GM06990 (cell line): Measurements from ENCODE around the gene PHKG2.

Source experiments
- DNase-seq: peaks from one replicate; pipeline ENCODE4 v3.0.0-alpha.2; 2011; ENCODE audit not compliant: insufficient read length; ENCODE audit errors: extremely low read depth
- H3K27me3 ChIP-seq: replicated peaks from 2 replicates; pipeline ENCODE4 v1.6.0; 2011; ENCODE audit warnings: low read length; ENCODE audit not compliant: control insufficient read depth, insufficient read depth
- H3K36me3 ChIP-seq: 2 replicates; pipeline ENCODE4 v1.5.1; 2011; ENCODE audit warnings: low read length; ENCODE audit not compliant: control insufficient read depth, insufficient read depth
- H3K4me3 ChIP-seq: replicated peaks from 2 replicates; pipeline ENCODE4 v1.5.1; 2011; ENCODE audit warnings: low read depth, mild to moderate bottlenecking, control low read depth, low read length
- TF ChIP-seq, protein P1 (sequence below): IDR thresholded peaks from 2 replicates; pipeline ENCODE4 v1.5.1; 2011; ENCODE audit warnings: low read length, control low read depth, mild to moderate bottlenecking, inconsistent platforms; ENCODE audit not compliant: insufficient read depth, poor library complexity, severe bottlenecking

PHKG2 gene

DNA sequence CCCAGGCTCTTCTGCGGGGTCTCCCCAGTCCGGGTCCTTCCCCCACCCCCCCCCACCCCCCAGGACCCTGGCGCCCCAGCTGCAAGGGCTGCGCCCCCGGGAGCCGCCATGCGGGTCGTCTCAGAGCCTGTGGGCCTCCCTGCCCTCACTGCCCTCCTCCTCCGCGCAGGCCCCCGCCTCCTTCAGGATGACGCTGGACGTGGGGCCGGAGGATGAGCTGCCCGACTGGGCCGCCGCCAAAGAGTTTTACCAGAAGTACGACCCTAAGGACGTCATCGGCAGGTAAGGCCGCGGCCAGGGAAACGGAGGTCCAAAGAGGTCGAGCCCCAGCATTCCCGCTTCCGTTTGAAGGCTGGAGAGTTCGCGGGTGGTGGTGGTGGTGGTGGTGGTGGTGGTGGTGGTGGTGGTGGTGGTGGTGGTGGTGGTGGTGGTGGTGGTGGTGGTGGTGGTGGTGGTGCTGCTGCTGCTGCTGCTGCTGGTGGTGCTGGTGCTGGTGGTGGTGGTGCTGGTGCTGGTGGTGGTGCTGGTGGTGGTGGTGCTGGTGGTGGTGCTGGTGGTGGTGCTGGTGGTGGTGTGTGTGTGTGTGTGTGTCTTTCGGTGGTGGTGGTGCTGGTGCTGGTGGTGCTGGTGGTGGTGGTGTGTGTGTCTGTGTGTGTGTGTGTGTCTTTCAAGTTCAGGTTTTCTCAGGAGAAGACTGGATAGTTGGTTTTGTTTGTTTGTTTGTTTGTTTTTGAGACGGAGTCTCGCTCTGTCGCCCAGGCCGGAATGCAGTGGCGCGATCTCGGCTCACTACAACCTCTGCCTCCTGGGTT, 615 bp downstream of the PHKG2 start:
- no peak for DNase-seq
- H3K4me3 ChIP-seq: peak overlapping the region; percentile 98
- H3K27me3 ChIP-seq: no peaks in the 10 kb centered on the region
- peaks cover 20% of the 10 kb centered on the region for H3K36me3 ChIP-seq
- TF ChIP-seq, protein P1, sequence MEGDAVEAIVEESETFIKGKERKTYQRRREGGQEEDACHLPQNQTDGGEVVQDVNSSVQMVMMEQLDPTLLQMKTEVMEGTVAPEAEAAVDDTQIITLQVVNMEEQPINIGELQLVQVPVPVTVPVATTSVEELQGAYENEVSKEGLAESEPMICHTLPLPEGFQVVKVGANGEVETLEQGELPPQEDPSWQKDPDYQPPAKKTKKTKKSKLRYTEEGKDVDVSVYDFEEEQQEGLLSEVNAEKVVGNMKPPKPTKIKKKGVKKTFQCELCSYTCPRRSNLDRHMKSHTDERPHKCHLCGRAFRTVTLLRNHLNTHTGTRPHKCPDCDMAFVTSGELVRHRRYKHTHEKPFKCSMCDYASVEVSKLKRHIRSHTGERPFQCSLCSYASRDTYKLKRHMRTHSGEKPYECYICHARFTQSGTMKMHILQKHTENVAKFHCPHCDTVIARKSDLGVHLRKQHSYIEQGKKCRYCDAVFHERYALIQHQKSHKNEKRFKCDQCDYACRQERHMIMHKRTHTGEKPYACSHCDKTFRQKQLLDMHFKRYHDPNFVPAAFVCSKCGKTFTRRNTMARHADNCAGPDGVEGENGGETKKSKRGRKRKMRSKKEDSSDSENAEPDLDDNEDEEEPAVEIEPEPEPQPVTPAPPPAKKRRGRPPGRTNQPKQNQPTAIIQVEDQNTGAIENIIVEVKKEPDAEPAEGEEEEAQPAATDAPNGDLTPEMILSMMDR: no peak

DNA sequence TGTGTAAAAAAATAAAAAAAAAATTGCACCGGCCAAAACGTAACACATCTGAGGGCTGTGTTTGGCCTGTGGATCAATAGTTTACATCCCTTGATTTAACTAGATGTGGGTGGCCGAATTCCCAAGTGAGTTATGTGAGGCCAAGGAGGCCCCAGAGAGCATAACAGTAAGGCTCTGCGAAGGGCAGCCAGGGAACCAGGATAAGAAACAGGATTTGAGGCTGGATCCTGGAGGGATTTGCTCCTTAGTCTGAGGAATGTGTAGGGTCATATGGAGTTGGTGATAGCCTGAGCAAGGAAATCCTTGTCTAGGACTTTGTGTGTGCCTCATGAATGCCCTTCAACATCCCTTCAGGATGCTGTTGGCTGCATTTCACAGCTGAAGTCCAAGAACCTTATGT, 2.0 kb downstream of the PHKG2 start:
- TF ChIP-seq, protein P1: no peak
- Histone ChIP-seq H3K27me3 (no peaks in the 10 kb centered on the region), H3K36me3 (peaks cover 19% of the 10 kb centered on the region), H3K4me3 (no peak overlapping the region)
- no peak for DNase-seq

DNA sequence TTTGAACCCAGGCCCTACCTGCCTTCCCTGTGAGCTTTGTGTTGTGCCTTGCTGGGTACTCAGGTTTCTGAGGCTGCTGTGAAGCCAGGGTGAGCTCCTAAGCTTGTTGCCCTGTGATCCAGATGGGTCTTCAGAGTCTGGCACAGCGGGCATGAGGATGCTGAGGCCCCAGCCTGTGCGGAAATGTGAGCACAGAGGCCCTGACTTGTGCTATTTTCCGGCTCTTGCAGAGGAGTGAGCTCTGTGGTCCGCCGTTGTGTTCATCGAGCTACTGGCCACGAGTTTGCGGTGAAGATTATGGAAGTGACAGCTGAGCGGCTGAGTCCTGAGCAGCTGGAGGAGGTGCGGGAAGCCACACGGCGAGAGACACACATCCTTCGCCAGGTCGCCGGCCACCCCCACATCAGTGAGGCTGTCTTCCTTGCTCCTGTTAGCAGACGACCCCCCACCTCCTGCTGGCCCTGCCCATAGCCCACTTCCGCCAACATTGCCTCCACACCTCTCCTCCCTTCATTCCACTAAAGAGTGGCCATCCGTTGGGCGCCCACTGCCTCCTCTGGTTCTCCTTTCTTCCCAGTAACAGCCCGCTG, 2.7 kb downstream of the PHKG2 start:
- DNase-seq: no peak
- peaks cover 19% of the 10 kb centered on the region for H3K36me3 ChIP-seq
- TF ChIP-seq, protein P1: no peak
- no peaks in the 10 kb centered on the region for H3K27me3 ChIP-seq
- no peak overlapping the region for H3K4me3 ChIP-seq

DNA sequence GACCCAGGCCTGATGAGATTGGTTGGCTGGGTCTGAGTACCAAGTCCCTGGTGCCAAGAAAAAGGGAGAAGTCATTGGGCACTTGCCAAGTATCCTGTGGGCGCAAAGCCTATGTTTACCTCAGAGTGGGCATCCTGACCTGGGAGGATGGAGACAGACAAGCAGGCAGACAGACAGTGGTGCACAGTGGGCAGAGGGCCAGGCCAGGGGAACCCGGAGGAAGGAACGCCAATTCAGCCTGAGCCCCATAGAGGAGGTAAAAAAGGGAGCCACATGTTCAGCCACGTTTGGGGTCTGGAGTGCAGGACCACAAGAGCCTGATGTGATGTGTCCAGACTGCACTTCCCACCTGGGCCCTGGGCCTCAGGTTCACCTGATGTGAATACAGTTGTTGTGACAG, 5.4 kb downstream of the PHKG2 start:
- no peak for DNase-seq

DNA sequence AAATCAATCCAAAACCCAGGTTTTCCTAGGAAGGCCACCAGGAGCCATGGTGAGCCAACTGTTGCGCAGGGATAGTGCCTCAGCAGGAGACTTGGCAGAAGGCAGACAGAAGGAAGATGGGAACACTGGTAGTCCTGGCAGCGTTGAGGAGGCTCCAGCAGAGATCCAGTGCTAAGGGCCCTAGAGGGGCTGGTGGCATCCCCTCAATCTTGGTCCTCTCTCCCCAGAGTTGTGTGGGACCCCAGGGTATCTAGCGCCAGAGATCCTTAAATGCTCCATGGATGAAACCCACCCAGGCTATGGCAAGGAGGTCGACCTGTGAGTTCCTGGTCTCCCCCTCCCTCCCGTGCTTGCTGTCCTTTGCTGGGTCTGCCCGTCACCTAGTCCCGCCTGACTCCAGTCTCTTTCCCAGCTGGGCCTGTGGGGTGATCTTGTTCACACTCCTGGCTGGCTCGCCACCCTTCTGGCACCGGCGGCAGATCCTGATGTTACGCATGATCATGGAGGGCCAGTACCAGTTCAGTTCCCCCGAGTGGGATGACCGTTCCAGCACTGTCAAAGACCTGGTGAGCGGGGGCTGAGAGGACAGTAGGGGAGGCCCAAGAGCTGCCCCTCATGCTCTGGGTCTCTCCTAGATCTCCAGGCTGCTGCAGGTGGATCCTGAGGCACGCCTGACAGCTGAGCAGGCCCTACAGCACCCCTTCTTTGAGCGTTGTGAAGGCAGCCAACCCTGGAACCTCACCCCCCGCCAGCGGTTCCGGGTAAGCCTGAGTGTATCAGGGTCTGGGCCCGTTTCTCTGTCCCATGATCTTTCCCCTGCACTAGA, 7.9 kb downstream of the PHKG2 start:
- TF ChIP-seq, protein P1: no peak
- no peak for DNase-seq
- no peak overlapping the region for H3K4me3 ChIP-seq
- no peaks in the 10 kb centered on the region for H3K27me3 ChIP-seq
- peaks cover 28% of the 10 kb centered on the region for H3K36me3 ChIP-seq

More for the DNA sequence above, 5.4 kb downstream of the PHKG2 start:
- no peaks in the 10 kb centered on the region for H3K27me3 ChIP-seq
- H3K4me3 ChIP-seq: no peak overlapping the region
- peaks cover 32% of the 10 kb centered on the region for H3K36me3 ChIP-seq
- TF ChIP-seq, protein P1: no peak
